PC-9 (cell line): ENCODE measurements around the gene HGD. TPM values are rescaled to one million over a fixed set of nuclear protein-coding genes. Genes with fewer than 3 reads are reported as not detected.

Source experiments
- Bru-seq: library from RNA; stranded (reverse); fragments of 400-500 nt; gene quantifications from one replicate; lab custom pipeline; 2021; lab: Mats Ljungman, UMichigan
- BruChase-seq, 2 experiments: library from RNA; stranded (reverse); fragments of 400-500 nt; gene quantifications; one replicate each; lab custom pipeline; 2021; lab: Mats Ljungman, UMichigan
- BruUV-seq: library from RNA; stranded (reverse); fragments of 400-500 nt; replicated peaks from 2 replicates; lab custom pipeline; 2021; lab: Mats Ljungman, UMichigan
- CTCF ChIA-PET: fragments of 300-600 bp; sonication (Branson Sonifier 250); formaldehyde crosslinking; loops from one replicate; lab custom pipeline; 2022; ENCODE audit warnings: antibody characterized with exemption; lab: Charles Lee
- POLR2A ChIA-PET: fragments of 300-600 bp; sonication (Branson Sonifier 250); formaldehyde crosslinking; loops from one replicate; lab custom pipeline; 2022; ENCODE audit warnings: antibody characterized with exemption; ENCODE audit not compliant: unreplicated experiment; lab: Charles Lee
- DNase-seq, 2 experiments: peaks; one replicate each; pipeline versions ENCODE4 v3.0.0 to v3.0.0-alpha.2; 2015 to 2022; ENCODE audit warnings: mixed read lengths in 1 of 2
- H2AFZ ChIP-seq: fragments of 200-600 bp; sonication (generic); 2 replicates; pipeline ENCODE4 v1.8.1; 2017; ENCODE audit warnings: antibody characterized with exemption
- H3F3A ChIP-seq: fragments of 200-600 bp; sonication (generic); 2 replicates; pipeline ENCODE4 v1.8.1; 2017; ENCODE audit warnings: antibody characterized with exemption, mild to moderate bottlenecking, low read depth; ENCODE audit not compliant: insufficient read depth
- H3K27ac ChIP-seq: fragments of 200-600 bp; sonication (generic); 2 replicates; pipeline ENCODE4 v1.6.1; 2016; ENCODE audit warnings: mixed run types
- H3K27me3 ChIP-seq: fragments of 200-600 bp; sonication (generic); 2 replicates; pipeline ENCODE4 v1.6.1; 2016; ENCODE audit warnings: low read depth, mixed run types; ENCODE audit not compliant: insufficient read depth
- H3K36me3 ChIP-seq: fragments of 200-600 bp; sonication (generic); 2 replicates; pipeline ENCODE4 v1.6.1; 2016; ENCODE audit warnings: low read depth, mixed run types
- H3K4me1 ChIP-seq: fragments of 200-600 bp; sonication (generic); replicated peaks from 2 replicates; pipeline ENCODE4 v1.6.1; 2016; ENCODE audit warnings: mixed run types; ENCODE audit not compliant: insufficient read depth
- H3K4me2 ChIP-seq: fragments of 200-600 bp; sonication (generic); 2 replicates; pipeline ENCODE4 v1.6.1; 2017; ENCODE audit warnings: mixed run types
- H3K4me3 ChIP-seq: fragments of 200-600 bp; sonication (generic); 2 replicates; pipeline ENCODE4 v1.6.1; 2016; ENCODE audit warnings: mixed run types
- H3K79me2 ChIP-seq: fragments of 200-600 bp; sonication (generic); 2 replicates; pipeline ENCODE4 v1.6.1; 2017; ENCODE audit warnings: low read depth, mixed run types
- H3K9me2 ChIP-seq: fragments of 200-600 bp; sonication (generic); 2 replicates; pipeline ENCODE4 v1.8.1; 2017; ENCODE audit warnings: mild to moderate bottlenecking; ENCODE audit not compliant: insufficient read depth
- H3K9me3 ChIP-seq: fragments of 200-600 bp; sonication (generic); 2 replicates; pipeline ENCODE4 v1.8.1; 2016; ENCODE audit warnings: low read depth; ENCODE audit not compliant: insufficient read depth
- H4K20me1 ChIP-seq: fragments of 200-600 bp; sonication (generic); 2 replicates; pipeline ENCODE4 v1.8.1; 2017; ENCODE audit not compliant: insufficient read depth
- EZH2 ChIP-seq: fragments of 200-600 bp; sonication (generic); IDR thresholded peaks from 2 replicates; pipeline ENCODE4 v1.8.0; 2017; ENCODE audit warnings: antibody characterized with exemption, low read depth
- intact Hi-C: fragments of 100-400 bp; cut with micrococcal nuclease; formaldehyde crosslinking; loops from one replicate; pipeline ENCODE4 v1.10.0; 2022; ENCODE audit not compliant: unreplicated experiment
- long read RNA-seq: library from polyadenylated mRNA; stranded (forward); transcript quantifications from one replicate; pipeline ENCODE4 v2.0.0, GENCODE V29; 2022
- total RNA-seq: library from RNA; stranded (reverse); gene quantifications from 2 replicates; pipeline ENCODE4 v1.2.3, GENCODE V29; 2021
- TF ChIP-seq, protein P1 (sequence below): fragments of 200-600 bp; sonication (generic); conservative IDR thresholded peaks from 2 replicates; pipeline ENCODE4 v1.6.1; 2017; ENCODE audit warnings: mixed run types, antibody characterized with exemption, mild to moderate bottlenecking, moderate library complexity

HGD gene, protein sequence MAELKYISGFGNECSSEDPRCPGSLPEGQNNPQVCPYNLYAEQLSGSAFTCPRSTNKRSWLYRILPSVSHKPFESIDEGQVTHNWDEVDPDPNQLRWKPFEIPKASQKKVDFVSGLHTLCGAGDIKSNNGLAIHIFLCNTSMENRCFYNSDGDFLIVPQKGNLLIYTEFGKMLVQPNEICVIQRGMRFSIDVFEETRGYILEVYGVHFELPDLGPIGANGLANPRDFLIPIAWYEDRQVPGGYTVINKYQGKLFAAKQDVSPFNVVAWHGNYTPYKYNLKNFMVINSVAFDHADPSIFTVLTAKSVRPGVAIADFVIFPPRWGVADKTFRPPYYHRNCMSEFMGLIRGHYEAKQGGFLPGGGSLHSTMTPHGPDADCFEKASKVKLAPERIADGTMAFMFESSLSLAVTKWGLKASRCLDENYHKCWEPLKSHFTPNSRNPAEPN
- total RNA-seq (0.65 and 0.85 TPM in 2 replicates), Bru-seq, nascent RNA (percentile 23 among the genes with signal in this experiment), BruChase-seq, experiment 1, labeled RNA remaining after a 2-hour chase (percentile 29 among the genes with signal in this experiment), BruChase-seq, experiment 2, labeled RNA remaining after a 6-hour chase (percentile 19 among the genes with signal in this experiment)
- long read RNA-seq = 0 reads

DNA sequence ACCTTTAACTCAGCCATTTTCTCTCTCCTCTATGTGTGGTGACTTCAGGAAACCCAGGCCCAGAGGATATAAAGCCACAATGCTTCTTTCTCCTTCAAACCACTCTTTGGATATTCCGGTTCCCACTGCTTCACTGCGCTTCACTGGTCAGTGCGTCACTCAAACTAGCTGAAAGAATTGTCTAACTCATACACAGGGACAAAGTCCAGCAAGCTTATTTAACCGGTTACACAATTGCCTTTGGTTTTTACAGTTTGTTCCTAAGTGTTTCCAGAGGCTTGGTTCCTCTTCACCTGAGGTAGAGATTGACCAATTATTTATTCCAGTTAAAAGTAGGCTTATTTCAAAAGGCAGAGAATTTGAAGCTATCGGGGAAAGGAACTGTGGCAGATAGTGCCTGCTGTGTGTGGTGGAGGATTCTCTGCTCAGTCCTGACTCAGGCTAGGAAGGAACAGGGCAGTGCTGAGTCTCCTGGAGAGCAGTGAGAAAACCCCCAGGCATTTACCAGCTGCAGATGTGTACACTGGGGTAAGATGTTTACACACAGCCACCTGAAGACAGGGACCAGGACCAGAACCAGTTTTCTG, at the start of gene HGD:
Gene HGD (minus strand): TSS at position 145 of the 587 bp plus-strand sequence. CDS start 128 bp downstream, at position 17.
- H3K4me3 ChIP-seq = no peak within 1 kb of the TSS
- H3K79me2 ChIP-seq = no peaks in the 10 kb centered on the region
- no peaks in the 10 kb centered on the region for H3K9me2 ChIP-seq
- H3K27me3 ChIP-seq = no peaks in the 10 kb centered on the region
- no peaks in the 10 kb centered on the region for H3K36me3 ChIP-seq
- ChIA-PET POLR2A (interaction anchor here (0.6 to 0.7 kb wide), 2 partner anchors 86 to 337 kb away, joined by 3 to 4 read pairs; partner anchors contain the start of gene NDUFB4), CTCF (no interaction called here)
- TF ChIP-seq, protein P1, sequence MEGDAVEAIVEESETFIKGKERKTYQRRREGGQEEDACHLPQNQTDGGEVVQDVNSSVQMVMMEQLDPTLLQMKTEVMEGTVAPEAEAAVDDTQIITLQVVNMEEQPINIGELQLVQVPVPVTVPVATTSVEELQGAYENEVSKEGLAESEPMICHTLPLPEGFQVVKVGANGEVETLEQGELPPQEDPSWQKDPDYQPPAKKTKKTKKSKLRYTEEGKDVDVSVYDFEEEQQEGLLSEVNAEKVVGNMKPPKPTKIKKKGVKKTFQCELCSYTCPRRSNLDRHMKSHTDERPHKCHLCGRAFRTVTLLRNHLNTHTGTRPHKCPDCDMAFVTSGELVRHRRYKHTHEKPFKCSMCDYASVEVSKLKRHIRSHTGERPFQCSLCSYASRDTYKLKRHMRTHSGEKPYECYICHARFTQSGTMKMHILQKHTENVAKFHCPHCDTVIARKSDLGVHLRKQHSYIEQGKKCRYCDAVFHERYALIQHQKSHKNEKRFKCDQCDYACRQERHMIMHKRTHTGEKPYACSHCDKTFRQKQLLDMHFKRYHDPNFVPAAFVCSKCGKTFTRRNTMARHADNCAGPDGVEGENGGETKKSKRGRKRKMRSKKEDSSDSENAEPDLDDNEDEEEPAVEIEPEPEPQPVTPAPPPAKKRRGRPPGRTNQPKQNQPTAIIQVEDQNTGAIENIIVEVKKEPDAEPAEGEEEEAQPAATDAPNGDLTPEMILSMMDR = no peak
- no peak for TF ChIP-seq EZH2
- H3K4me1 ChIP-seq = peaks cover 15% of the 10 kb centered on the region
- peaks cover 15% of the 10 kb centered on the region; the same call in 1 of the 2 replicates for H3K9me3 ChIP-seq
- H2AFZ ChIP-seq = no peak within 1 kb of the TSS
- intact Hi-C loops = no loop called here
- H3F3A ChIP-seq = peaks cover 15% of the 10 kb centered on the region
- H3K27ac ChIP-seq = no peak within 1 kb of the TSS
- no peak within 1 kb of the TSS for H3K4me2 ChIP-seq
- no TSS peak for BruUV-seq
- DNase-seq = no peak
- no peaks in the 10 kb centered on the region for H4K20me1 ChIP-seq

DNA sequence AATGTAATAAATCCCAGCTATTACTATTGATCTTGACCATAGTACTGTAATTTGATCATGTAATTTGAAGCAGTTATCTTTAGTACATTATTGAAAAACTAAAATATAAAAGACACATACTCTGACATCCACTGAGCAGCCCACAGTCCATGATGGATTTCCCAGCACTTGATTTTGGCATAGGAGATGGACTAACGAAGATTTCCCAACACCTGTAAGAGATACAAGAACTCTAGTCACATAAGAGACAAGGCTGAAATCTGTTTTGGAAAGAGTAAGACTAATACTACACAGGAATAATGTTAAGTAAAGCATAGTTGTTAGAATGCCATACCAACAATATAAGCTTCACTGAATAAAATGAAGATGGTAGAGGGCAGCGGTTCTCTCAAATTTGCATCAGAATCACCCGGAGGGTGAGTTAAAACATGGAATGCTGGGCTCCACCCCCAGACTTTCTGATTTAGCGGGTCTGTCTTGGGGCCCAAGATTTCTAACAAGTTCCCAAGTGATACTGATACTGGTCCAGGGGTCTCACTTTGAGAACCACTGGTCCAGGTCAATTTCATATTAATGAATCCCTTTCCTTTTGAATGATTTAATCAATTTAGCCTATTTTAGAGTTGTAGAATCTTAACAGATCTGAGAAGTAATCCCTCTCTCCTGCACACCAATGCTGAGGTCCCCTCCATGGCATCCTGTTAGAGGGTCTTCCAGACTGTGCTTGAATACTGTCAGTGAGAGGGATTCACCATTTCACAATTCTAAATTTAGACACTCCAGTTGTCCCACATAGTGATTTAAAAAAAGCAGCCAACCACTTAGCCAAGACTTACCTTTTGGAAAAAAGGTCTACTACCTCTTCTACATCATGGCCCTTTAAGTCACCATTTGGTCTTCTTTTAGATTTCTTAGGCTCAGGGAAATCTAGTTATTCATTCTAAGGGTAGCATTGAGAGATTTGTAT, 48.8 kb upstream of the HGD start:
- Histone ChIP-seq H2AFZ (no peak overlapping the region), H4K20me1 (no peaks in the 10 kb centered on the region), H3K9me2 (no peaks in the 10 kb centered on the region), H3K4me1 (no peaks in the 10 kb centered on the region), H3K79me2 (no peaks in the 10 kb centered on the region), H3K4me3 (no peak overlapping the region), H3K27me3 (no peaks in the 10 kb centered on the region), H3F3A (no peaks in the 10 kb centered on the region), H3K9me3 (no peaks in the 10 kb centered on the region; the same call in 1 of the 2 replicates), H3K36me3 (peaks cover 4% of the 10 kb centered on the region; the same call in 1 of the 2 replicates), H3K27ac (no peak overlapping the region), H3K4me2 (no peak overlapping the region)
- intact Hi-C loops = no loop called here
- DNase-seq = no peak
- ChIA-PET CTCF (no interaction called here), POLR2A (interaction anchor here (0.6 kb wide), 1 partner anchor 140 kb away, joined by 15 read pairs; no protein-coding TSS in a partner anchor)
- TF ChIP-seq EZH2 = no peak
- TF ChIP-seq, protein P1 = no peak
- no TSS peak for BruUV-seq
